ENCODE results near the gene EPS15.

- TF ChIP-seq NFYB (CRISPR knock-in tag; conservative IDR thresholded peaks at IDR 0.05; ENCODE audit: low read depth), result no peak
- no peak for TF ChIP-seq CREB1 (CRISPR knock-in tag; IDR thresholded peaks at IDR 0.05)
- no peak for TF ChIP-seq ZNF317 (CRISPR knock-in tag; IDR thresholded peaks at IDR 0.05; ENCODE audit: borderline replicate concordance, low read depth)
- no peak for TF ChIP-seq TCF7 (CRISPR knock-in tag; IDR thresholded peaks at IDR 0.05; ENCODE audit: low read depth)
- TF ChIP-seq CTCF (IDR thresholded peaks at IDR 0.05), result no peak
- TF ChIP-seq CBFB (CRISPR knock-in tag; IDR thresholded peaks at IDR 0.05; ENCODE audit: low read depth), result no peak
These were observed 172.8 kb downstream of the EPS15 start for GRCh38 chr1:51346086-51346942.
